ENCODE measurements around the gene IYD. TPM values are rescaled to one million over a fixed set of nuclear protein-coding genes. Genes with fewer than 3 reads are reported as not detected.

IYD gene
- total and polyA plus RNA-seq, 4 donors, result 0.26 to 1.9 (median 0.77) TPM

- Histone ChIP-seq H3K27me3 (ENCODE audit: control insufficient read depth in 3 of 3, insufficient read depth in 3 of 3, low read length in 2 of 3) (no peaks in the 10 kb centered on the region), H3K9ac (ENCODE audit: insufficient read depth in 1 of 2, low read length in 2 of 2) (no peak overlapping the region), H3K27ac (ENCODE audit: low read depth in 1 of 2, low read length in 1 of 2) (no peak overlapping the region), H3K9me3 (ENCODE audit: control insufficient read depth in 4 of 4, insufficient read depth in 3 of 4, low read length in 3 of 4) (no peaks in the 10 kb centered on the region), H3K36me3 (ENCODE audit: control insufficient read depth in 4 of 4, insufficient read depth in 4 of 4, low read length in 4 of 4) (no peaks in the 10 kb centered on the region), H3K4me1 (ENCODE audit: control insufficient read depth in 5 of 5, insufficient read depth in 5 of 5, low read length in 5 of 5) (peaks cover 0 to 7% (median 2%) of the 10 kb centered on the region in 5 donors), H3K4me3 (no peak overlapping the region)
- TF ChIP-seq CTCF (IDR thresholded peaks at IDR 0.05; ENCODE audit: control extremely low read depth, extremely low read depth), result no peak
- ATAC-seq (ENCODE audit: insufficient read depth, low FRiP score) (no peak), DNase-seq (peak; percentile 36 to 66 (median 49))
- WGBS, 2 donors, result 89 to 92% methylated on average over 8 of the region's 8 CpGs
Observed at GRCh38 chr6:150430815-150431214, 62.0 kb downstream of the IYD start.

- 93% methylated on average over 3 of the region's 3 CpGs for WGBS, 2 donors
Observed at GRCh38 chr6:150435360-150435759, 66.5 kb downstream of the IYD start.

GRCh38 chr6:150435832-150436231, 67.0 kb downstream of the IYD start:
- TF ChIP-seq CTCF (IDR thresholded peaks at IDR 0.05; ENCODE audit: control extremely low read depth, extremely low read depth), result no peak
- Histone ChIP-seq H3K4me1 (ENCODE audit: control insufficient read depth in 5 of 5, insufficient read depth in 5 of 5, low read length in 5 of 5) (peaks cover 0 to 4% (median 0%) of the 10 kb centered on the region in 5 donors), H3K4me3 (no peak overlapping the region), H3K36me3 (ENCODE audit: control insufficient read depth in 4 of 4, insufficient read depth in 4 of 4, low read length in 4 of 4) (no peaks in the 10 kb centered on the region), H3K27ac (ENCODE audit: low read depth in 1 of 2, low read length in 1 of 2) (no peak overlapping the region), H3K9ac (ENCODE audit: insufficient read depth in 1 of 2, low read length in 2 of 2) (no peak overlapping the region), H3K9me3 (ENCODE audit: control insufficient read depth in 4 of 4, insufficient read depth in 3 of 4, low read length in 3 of 4) (peaks cover 0 to 4% (median 0%) of the 10 kb centered on the region in 4 donors), H3K27me3 (ENCODE audit: control insufficient read depth in 3 of 3, insufficient read depth in 3 of 3, low read length in 2 of 3) (no peaks in the 10 kb centered on the region)
- ATAC-seq (ENCODE audit: insufficient read depth, low FRiP score) (no peak), DNase-seq (no peak)
- 90% methylated on average over 10 of the region's 10 CpGs for WGBS, 2 donors

More at GRCh38 chr6:150435360-150435759, 66.5 kb downstream of the IYD start:
- Histone ChIP-seq H3K9ac (ENCODE audit: insufficient read depth in 1 of 2, low read length in 2 of 2) (no peak overlapping the region), H3K4me1 (ENCODE audit: control insufficient read depth in 5 of 5, insufficient read depth in 5 of 5, low read length in 5 of 5) (peaks cover 0 to 7% (median 0%) of the 10 kb centered on the region in 5 donors), H3K4me3 (no peak overlapping the region), H3K27ac (ENCODE audit: low read depth in 1 of 2, low read length in 1 of 2) (no peak overlapping the region), H3K9me3 (ENCODE audit: control insufficient read depth in 4 of 4, insufficient read depth in 3 of 4, low read length in 3 of 4) (peaks cover 0 to 3% (median 0%) of the 10 kb centered on the region in 4 donors), H3K36me3 (ENCODE audit: control insufficient read depth in 4 of 4, insufficient read depth in 4 of 4, low read length in 4 of 4) (no peaks in the 10 kb centered on the region), H3K27me3 (ENCODE audit: control insufficient read depth in 3 of 3, insufficient read depth in 3 of 3, low read length in 2 of 3) (no peaks in the 10 kb centered on the region)
- ATAC-seq (ENCODE audit: insufficient read depth, low FRiP score) (no peak), DNase-seq (no peak)
- no peak for TF ChIP-seq CTCF (IDR thresholded peaks at IDR 0.05; ENCODE audit: control extremely low read depth, extremely low read depth)

GRCh38 chr6:150439373-150439772, 70.6 kb downstream of the IYD start:
- Histone ChIP-seq H3K27me3 (ENCODE audit: control insufficient read depth in 3 of 3, insufficient read depth in 3 of 3, low read length in 2 of 3) (no peaks in the 10 kb centered on the region), H3K4me3 (no peak overlapping the region), H3K36me3 (ENCODE audit: control insufficient read depth in 4 of 4, insufficient read depth in 4 of 4, low read length in 4 of 4) (no peaks in the 10 kb centered on the region), H3K27ac (ENCODE audit: low read depth in 1 of 2, low read length in 1 of 2) (no peak overlapping the region), H3K9me3 (ENCODE audit: control insufficient read depth in 4 of 4, insufficient read depth in 3 of 4, low read length in 3 of 4) (peaks cover 0 to 4% (median 0%) of the 10 kb centered on the region in 4 donors), H3K9ac (ENCODE audit: insufficient read depth in 1 of 2, low read length in 2 of 2) (no peak overlapping the region), H3K4me1 (ENCODE audit: control insufficient read depth in 5 of 5, insufficient read depth in 5 of 5, low read length in 5 of 5) (no peaks in the 10 kb centered on the region)
- no peak for TF ChIP-seq CTCF (IDR thresholded peaks at IDR 0.05; ENCODE audit: control extremely low read depth, extremely low read depth)
- no peak for DNase-seq
- WGBS, 2 donors, result 94 to 96% methylated on average over 8 of the region's 8 CpGs
- ATAC-seq (ENCODE audit: insufficient read depth, low FRiP score), result no peak

Measured in lung (tissue), 12 donors.